NOMO-1 (cell line): ENCODE data around the gene NFX1.
"Not testable (repeated sequence)": the region's sequence is repeated elsewhere in the genome, so short reads cannot be mapped to it uniquely, and the experiment has no call there.

Source experiments
- DNase-seq, 2 experiments: peaks; one replicate each; lab custom pipeline; 2025; ENCODE audit not compliant: unreplicated experiment in 2 of 2; lab: John Stamatoyannopoulos, UW

The NFX1 gene

GRCh38 chr9:33385979-33386640 is 95.8 kb downstream of the NFX1 start:
- DNase-seq = not testable (repeated sequence)

- not testable (repeated sequence) for DNase-seq
Measured at GRCh38 chr9:33386641-33386996, 96.3 kb downstream of the NFX1 start.

GRCh38 chr9:33386998-33387397 is 96.7 kb downstream of the NFX1 start:
- DNase-seq = not testable (repeated sequence)

GRCh38 chr9:33388110-33388994 is 98.0 kb downstream of the NFX1 start:
- no peak for DNase-seq

- not testable (repeated sequence) for DNase-seq
Measured at GRCh38 chr9:33391111-33391771, 100.9 kb downstream of the NFX1 start.

- not testable (repeated sequence) for DNase-seq
Measured at GRCh38 chr9:33392591-33393021, 102.3 kb downstream of the NFX1 start.

- DNase-seq = no peak
Measured at GRCh38 chr9:33393581-33393980, 103.3 kb downstream of the NFX1 start.

- not testable (repeated sequence) for DNase-seq
Measured at GRCh38 chr9:33393986-33394385, 103.7 kb downstream of the NFX1 start.

GRCh38 chr9:33395159-33395879 is 105.0 kb downstream of the NFX1 start:
- not testable (repeated sequence) for DNase-seq

GRCh38 chr9:33397801-33398200 is 107.5 kb downstream of the NFX1 start:
- DNase-seq = not testable (repeated sequence)

- not testable (repeated sequence) for DNase-seq
Measured at GRCh38 chr9:33399047-33399446, 108.7 kb downstream of the NFX1 start.

GRCh38 chr9:33401809-33402208 is 111.5 kb downstream of the NFX1 start:
- not testable (repeated sequence) for DNase-seq

GRCh38 chr9:33402371-33402770 is 112.1 kb downstream of the NFX1 start, which contains the start of gene AQP7:
TSS of gene AQP7 (minus strand) at chr9:33402568. CDS start at chr9:33401262, 1,306 bp downstream.
- not testable (repeated sequence) for DNase-seq

GRCh38 chr9:33403941-33404787 is 113.8 kb downstream of the NFX1 start:
- no peak for DNase-seq

- no peak for DNase-seq
Measured at GRCh38 chr9:33404788-33405362, 114.6 kb downstream of the NFX1 start.

GRCh38 chr9:33407061-33407460 is 116.7 kb downstream of the NFX1 start:
- no peak for DNase-seq

- no peak for DNase-seq
Measured at GRCh38 chr9:33408087-33408486, 117.8 kb downstream of the NFX1 start.

GRCh38 chr9:33414268-33414667 is 124.0 kb downstream of the NFX1 start:
- no peak for DNase-seq

GRCh38 chr9:33414889-33415500 is 124.7 kb downstream of the NFX1 start:
- no peak for DNase-seq
